Gastroesophageal sphincter (tissue), 4 donors: ENCODE data around the gene PRDM16. TPM values are rescaled to one million over a fixed set of nuclear protein-coding genes. Genes with fewer than 3 reads are reported as not detected.

ENCODE experiments used
- ATAC-seq: fragments of 150-250 bp; one replicate; pipeline ENCODE4 v1.9.1; 2016; ENCODE audit warnings: mild to moderate bottlenecking, moderate library complexity
- H3K27ac ChIP-seq, 4 donors: fragments of 200-600 bp; sonication (generic) in 3 of 4; 1 replicate in 3 of 4; 2 replicates in 1 of 4; pipeline ENCODE4 v1.5.1; 2016 to 2019
- H3K27me3 ChIP-seq: fragments of 200-600 bp; sonication (generic); one replicate; pipeline ENCODE4 v1.5.1; 2019
- H3K36me3 ChIP-seq, 2 donors: fragments of 200-600 bp; sonication (generic); one replicate each; pipeline ENCODE4 v1.5.1; 2019; ENCODE audit warnings: control low read depth in 1 of 2
- H3K4me1 ChIP-seq, 3 donors: fragments of 200-600 bp; sonication (generic); 1 replicate in 2 of 3; 2 replicates in 1 of 3; pipeline ENCODE4 v1.5.1; 2016 to 2019; ENCODE audit warnings: control low read depth in 2 of 3
- H3K4me3 ChIP-seq, 2 donors: fragments of 200-600 bp; sonication (generic); one replicate each; pipeline ENCODE4 v1.5.1; 2019; ENCODE audit warnings: mild to moderate bottlenecking in 1 of 2, moderate library complexity in 1 of 2
- H3K9me3 ChIP-seq, 3 donors: fragments of 200-600 bp; sonication (generic); one replicate each; pipeline ENCODE4 v1.5.1; 2017 to 2019; ENCODE audit warnings: control low read depth in 2 of 3
- CTCF ChIP-seq, 4 experiments: fragments of 200-600 bp in 2 of 4; fragments of 450-650 bp in 2 of 4; sonication (generic) in 1 of 4; IDR thresholded peaks; one replicate each; pipeline ENCODE4 v1.5.1; 2017 to 2019; ENCODE audit warnings: antibody characterized with exemption in 4 of 4, mild to moderate bottlenecking in 2 of 4, moderate library complexity in 2 of 4
- EP300 ChIP-seq: sonication (generic); formaldehyde crosslinking; IDR thresholded peaks from one replicate; pipeline ENCODE4 v1.6.1; 2017; ENCODE audit warnings: antibody characterized with exemption, mild to moderate bottlenecking
- POLR2A ChIP-seq, 2 donors: fragments of 450-650 bp; IDR thresholded peaks; one replicate each; pipeline ENCODE4 v1.6.1; 2017; ENCODE audit warnings: antibody characterized with exemption in 2 of 2, mild to moderate bottlenecking in 2 of 2, moderate library complexity in 1 of 2
- POLR2AphosphoS5 ChIP-seq: sonication (generic); formaldehyde crosslinking; IDR thresholded peaks from one replicate; pipeline ENCODE4 v1.6.1; 2017; ENCODE audit warnings: antibody characterized with exemption
- WGBS, 2 donors: methylation state at CpG; one replicate each; pipeline ENCODE4 v1.1.5; 2018; ENCODE audit warnings: low coverage in 1 of 2; 5-methylcytosine and 5-hydroxymethylcytosine counted together
- total RNA-seq, 4 donors: library from RNA; depleted of rRNA; stranded (reverse); fragments of >200 nt; gene quantifications; one replicate each; pipeline ENCODE4 v1.1.0, GENCODE V29; 2016

Gene PRDM16
- total RNA-seq, 4 donors from 2014 or later = 1.1 to 3.4 (median 1.6) TPM

GRCh38 chr1:3193811-3194210, 124.8 kb downstream of the PRDM16 start:
- no peaks in the 10 kb centered on the region for H3K27me3 ChIP-seq
- no peak for ATAC-seq
- H3K27ac ChIP-seq = peak overlapping the region in 2 of 4 donors; percentile 31 to 58
- H3K4me3 ChIP-seq = no peak overlapping the region
- TF ChIP-seq POLR2AphosphoS5 (no peak), EP300 (no peak), CTCF (IDR thresholded peaks at IDR 0.05) (no peak), POLR2A (IDR thresholded peaks at IDR 0.05) (no peak)
- 75% methylated on average over 1 of the region's 11 CpGs; no CpG with 5 or more reads in 1 of the 2 donors for WGBS, 2 donors
- H3K9me3 ChIP-seq = peaks cover 0 to 10% (median 0%) of the 10 kb centered on the region in 3 donors
- H3K36me3 ChIP-seq = no peaks in the 10 kb centered on the region
- H3K4me1 ChIP-seq = peaks cover 0 to 8% (median 0%) of the 10 kb centered on the region in 3 donors

- H3K27me3 ChIP-seq = no peaks in the 10 kb centered on the region
- H3K27ac ChIP-seq = peak overlapping the region in 2 of 4 donors; percentile 31 to 58
- no peak overlapping the region for H3K4me3 ChIP-seq
- H3K4me1 ChIP-seq = peaks cover 0 to 8% (median 0%) of the 10 kb centered on the region in 3 donors
- ATAC-seq = no peak
- H3K36me3 ChIP-seq = no peaks in the 10 kb centered on the region
- WGBS, 2 donors = 83% methylated on average over 13 to 15 of the region's 38 CpGs
- peaks cover 0 to 10% (median 0%) of the 10 kb centered on the region in 3 donors for H3K9me3 ChIP-seq
- TF ChIP-seq CTCF (IDR thresholded peaks at IDR 0.05) (no peak), POLR2AphosphoS5 (no peak), POLR2A (IDR thresholded peaks at IDR 0.05) (no peak), EP300 (no peak)
Measured at GRCh38 chr1:3194760-3195479, 125.9 kb downstream of the PRDM16 start.

- no peaks in the 10 kb centered on the region for H3K27me3 ChIP-seq
- no peaks in the 10 kb centered on the region for H3K36me3 ChIP-seq
- peak overlapping the region in 1 of 4 donors; percentile 59 for H3K27ac ChIP-seq
- ATAC-seq = no peak
- H3K4me3 ChIP-seq = no peak overlapping the region
- peaks cover 0 to 8% (median 0%) of the 10 kb centered on the region in 3 donors for H3K4me1 ChIP-seq
- WGBS, 2 donors = 58 to 76% methylated on average over 4 of the region's 10 CpGs
- TF ChIP-seq POLR2AphosphoS5 (no peak), POLR2A (IDR thresholded peaks at IDR 0.05) (no peak), CTCF (IDR thresholded peaks at IDR 0.05) (no peak), EP300 (no peak)
- H3K9me3 ChIP-seq = peaks cover 0 to 10% (median 0%) of the 10 kb centered on the region in 3 donors
Measured at GRCh38 chr1:3195480-3195815, 126.4 kb downstream of the PRDM16 start.

- Histone ChIP-seq H3K27me3 (no peaks in the 10 kb centered on the region), H3K4me3 (no peak overlapping the region), H3K9me3 (peaks cover 0 to 10% (median 0%) of the 10 kb centered on the region in 3 donors), H3K36me3 (no peaks in the 10 kb centered on the region), H3K4me1 (peaks cover 0 to 8% (median 0%) of the 10 kb centered on the region in 3 donors), H3K27ac (peak overlapping the region in 3 of 4 donors; percentile 24 to 59 (median 26))
- TF ChIP-seq CTCF (IDR thresholded peaks at IDR 0.05) = no peak
- TF ChIP-seq POLR2A (IDR thresholded peaks at IDR 0.05) = no peak
- no peak for TF ChIP-seq POLR2AphosphoS5
- no peak for ATAC-seq
- no CpG with 5 or more reads among the region's 10 CpGs for WGBS, 2 donors
Measured at GRCh38 chr1:3195966-3196515, 127.0 kb downstream of the PRDM16 start.
